ENCODE results near the gene ZNF618. TPM values are rescaled to one million over a fixed set of nuclear protein-coding genes. Genes with fewer than 3 reads are reported as not detected.

Gene ZNF618
- total RNA-seq, 1 donor from 2014 or later, result 51.5 TPM

- H3K27ac Mint-ChIP-seq, result no peak overlapping the region
- peaks cover 50% of the 10 kb centered on the region for H3K4me1 Mint-ChIP-seq (ENCODE audit: unreplicated experiment)
- H3K27me3 Mint-ChIP-seq, result no peaks in the 10 kb centered on the region
- DNase-seq (ENCODE audit: extremely low spot score, unreplicated experiment), result no peak
- H3K9me3 Mint-ChIP-seq, result no peaks in the 10 kb centered on the region
- no peak overlapping the region for H3K4me3 Mint-ChIP-seq
- TF ChIP-seq CTCF (conservative IDR thresholded peaks at IDR 0.05), result no peak
- peaks cover 8% of the 10 kb centered on the region for H3K36me3 Mint-ChIP-seq
Observed at GRCh38 chr9:113952676-113953075, 76.6 kb downstream of the ZNF618 start.

GRCh38 chr9:113953531-113953930, 77.4 kb downstream of the ZNF618 start:
- Mint-ChIP-seq H3K9me3 (no peaks in the 10 kb centered on the region), H3K4me1 (ENCODE audit: unreplicated experiment) (peaks cover 52% of the 10 kb centered on the region), H3K27me3 (no peaks in the 10 kb centered on the region), H3K36me3 (peaks cover 8% of the 10 kb centered on the region), H3K4me3 (no peak overlapping the region), H3K27ac (no peak overlapping the region)
- no peak for DNase-seq (ENCODE audit: extremely low spot score, unreplicated experiment)
- no peak for TF ChIP-seq CTCF (conservative IDR thresholded peaks at IDR 0.05)

GRCh38 chr9:113954591-113954990, 78.5 kb downstream of the ZNF618 start:
- Mint-ChIP-seq H3K36me3 (peaks cover 7% of the 10 kb centered on the region), H3K4me1 (ENCODE audit: unreplicated experiment) (peaks cover 51% of the 10 kb centered on the region), H3K9me3 (no peaks in the 10 kb centered on the region), H3K4me3 (no peak overlapping the region), H3K27ac (no peak overlapping the region), H3K27me3 (no peaks in the 10 kb centered on the region)
- no peak for TF ChIP-seq CTCF (conservative IDR thresholded peaks at IDR 0.05)
- DNase-seq (ENCODE audit: extremely low spot score, unreplicated experiment), result no peak

- H3K4me1 Mint-ChIP-seq (ENCODE audit: unreplicated experiment), result peaks cover 52% of the 10 kb centered on the region
Observed at GRCh38 chr9:113955076-113955752, 79.1 kb downstream of the ZNF618 start.

GRCh38 chr9:113956901-113957300, 80.8 kb downstream of the ZNF618 start:
- peaks cover 55% of the 10 kb centered on the region for H3K4me1 Mint-ChIP-seq (ENCODE audit: unreplicated experiment)
- no peaks in the 10 kb centered on the region for H3K27me3 Mint-ChIP-seq
- H3K36me3 Mint-ChIP-seq, result peaks cover 14% of the 10 kb centered on the region
- no peak for TF ChIP-seq CTCF (conservative IDR thresholded peaks at IDR 0.05)
- no peak overlapping the region for H3K27ac Mint-ChIP-seq
- H3K9me3 Mint-ChIP-seq, result no peaks in the 10 kb centered on the region
- H3K4me3 Mint-ChIP-seq, result no peak overlapping the region
- no peak for DNase-seq (ENCODE audit: extremely low spot score, unreplicated experiment)

More at GRCh38 chr9:113955076-113955752, 79.1 kb downstream of the ZNF618 start:
- H3K27me3 Mint-ChIP-seq, result no peaks in the 10 kb centered on the region
- H3K4me3 Mint-ChIP-seq, result no peak overlapping the region
- no peak overlapping the region for H3K27ac Mint-ChIP-seq
- DNase-seq (ENCODE audit: extremely low spot score, unreplicated experiment), result no peak
- no peak for TF ChIP-seq CTCF (conservative IDR thresholded peaks at IDR 0.05)
- H3K36me3 Mint-ChIP-seq, result peaks cover 7% of the 10 kb centered on the region
- H3K9me3 Mint-ChIP-seq, result no peaks in the 10 kb centered on the region

Measured in type B pancreatic cell (in vitro differentiated cells).